ENCODE data around the gene TMEM143.
A peak's percentile ranks its signal among the peaks of the same experiment; 100 is the strongest.
"Not testable (repeated sequence)": the region's sequence is repeated elsewhere in the genome, so short reads cannot be mapped to it uniquely, and the experiment has no call there.

The TMEM143 gene

DNA sequence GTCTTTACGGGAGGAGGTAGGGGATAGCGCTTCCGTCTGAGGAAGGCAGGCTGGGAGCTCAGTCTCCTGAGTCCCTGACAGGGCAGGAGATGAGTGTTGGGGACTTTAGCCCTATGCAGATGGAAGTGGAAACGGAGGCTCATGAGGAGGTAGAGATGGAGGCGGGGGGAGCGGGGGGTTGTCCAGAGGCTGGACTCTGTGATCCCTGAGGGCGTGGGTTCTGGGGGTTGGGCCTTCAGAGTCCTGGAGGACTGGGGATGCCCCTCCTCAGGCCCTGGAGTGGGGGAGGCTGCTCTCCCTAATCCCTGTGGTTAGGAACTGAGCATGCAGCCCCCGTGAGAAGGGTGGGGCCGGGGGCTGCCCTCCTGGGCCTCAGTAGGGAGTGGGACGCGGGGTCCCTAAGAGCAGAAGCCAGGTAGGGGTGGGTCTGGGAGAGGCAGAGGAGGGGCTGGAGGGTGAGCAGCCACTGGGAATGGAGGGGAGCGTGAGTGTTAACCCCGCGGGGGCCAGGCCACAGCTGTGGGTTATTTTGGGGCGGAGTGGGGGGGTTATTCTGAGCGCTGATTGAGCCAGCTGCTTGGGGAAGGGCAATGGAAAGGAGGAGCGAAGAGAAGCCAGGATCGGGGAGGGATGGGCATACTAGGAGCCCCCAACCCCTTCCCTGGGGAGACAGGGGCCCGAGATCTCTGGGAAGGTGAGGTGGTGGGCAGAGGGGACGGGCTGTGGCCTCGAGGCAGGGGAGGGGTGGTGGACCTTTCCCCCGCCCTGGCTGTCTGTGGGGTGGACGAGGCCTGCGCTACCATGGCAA, 32.5 kb upstream of the TMEM143 start:
- no peaks in the 10 kb centered on the region for H3K9me3 ChIP-seq (replicated peaks; ENCODE audit: low read length)
- peaks cover 11% of the 10 kb centered on the region for H3K4me1 ChIP-seq (ENCODE audit: control insufficient read depth, insufficient read depth, low read length)
- no peaks in the 10 kb centered on the region for H3K36me3 ChIP-seq (ENCODE audit: insufficient read depth, low read length)
- H3K4me3 ChIP-seq (ENCODE audit: low read length): no peak overlapping the region
- H3K9ac ChIP-seq (ENCODE audit: low read depth, low read length): no peak overlapping the region
- H3K27me3 ChIP-seq (ENCODE audit: control insufficient read depth, insufficient read depth, low read length): peaks cover 49% of the 10 kb centered on the region
- no peak overlapping the region for H3K4me2 ChIP-seq (ENCODE audit: low read length)

DNA sequence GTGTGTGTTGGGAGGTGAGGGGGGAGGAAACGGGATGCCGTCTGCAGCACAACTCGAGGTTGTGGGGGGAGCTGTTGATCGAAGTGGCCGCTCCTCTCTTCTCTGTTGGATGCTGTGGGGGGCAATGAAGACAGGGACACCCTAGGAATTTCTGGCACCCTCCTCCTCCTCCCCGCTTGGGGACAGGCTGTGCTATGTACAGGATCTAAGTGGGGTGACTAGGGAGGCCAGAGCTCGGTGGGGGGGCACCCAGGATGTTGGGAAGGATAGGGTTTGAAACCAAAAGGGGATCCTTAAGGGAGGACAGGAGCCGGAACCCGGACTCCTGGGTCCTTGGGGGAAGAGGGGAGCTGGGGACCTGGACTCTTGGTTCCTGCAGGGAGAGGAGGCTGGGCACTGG, 31.8 kb upstream of the TMEM143 start:
- Histone ChIP-seq H3K4me1 (ENCODE audit: control insufficient read depth, insufficient read depth, low read length) (peaks cover 11% of the 10 kb centered on the region), H3K9me3 (replicated peaks; ENCODE audit: low read length) (no peaks in the 10 kb centered on the region)

DNA sequence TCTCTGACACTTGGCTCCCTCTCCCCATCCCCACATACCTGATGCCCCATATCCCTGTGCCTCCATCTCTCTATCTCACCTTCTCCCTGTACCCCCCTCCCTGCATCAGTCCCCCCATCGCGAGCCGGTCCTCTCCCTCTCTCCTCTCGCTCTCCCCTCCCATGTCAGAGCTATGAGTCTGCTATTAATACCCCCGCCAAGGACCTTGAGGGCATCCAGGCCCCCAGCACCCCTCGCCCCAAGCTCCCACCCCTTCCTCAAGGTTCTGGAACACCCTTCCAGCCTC, 31.4 kb upstream of the TMEM143 start:
- no peaks in the 10 kb centered on the region for H3K36me3 ChIP-seq (ENCODE audit: insufficient read depth, low read length)
- peaks cover 11% of the 10 kb centered on the region for H3K4me1 ChIP-seq (ENCODE audit: control insufficient read depth, insufficient read depth, low read length)
- H3K9ac ChIP-seq (ENCODE audit: low read depth, low read length): no peak overlapping the region
- H3K4me2 ChIP-seq (ENCODE audit: low read length): no peak overlapping the region
- H3K4me3 ChIP-seq (ENCODE audit: low read length): no peak overlapping the region
- H3K27me3 ChIP-seq (ENCODE audit: control insufficient read depth, insufficient read depth, low read length): peaks cover 49% of the 10 kb centered on the region
- H3K9me3 ChIP-seq (replicated peaks; ENCODE audit: low read length): no peaks in the 10 kb centered on the region

More for the DNA sequence above, 31.8 kb upstream of the TMEM143 start:
- Histone ChIP-seq H3K4me3 (ENCODE audit: low read length) (no peak overlapping the region), H3K4me2 (ENCODE audit: low read length) (no peak overlapping the region), H3K9ac (ENCODE audit: low read depth, low read length) (no peak overlapping the region), H3K36me3 (ENCODE audit: insufficient read depth, low read length) (no peaks in the 10 kb centered on the region), H3K27me3 (ENCODE audit: control insufficient read depth, insufficient read depth, low read length) (peaks cover 49% of the 10 kb centered on the region)

DNA sequence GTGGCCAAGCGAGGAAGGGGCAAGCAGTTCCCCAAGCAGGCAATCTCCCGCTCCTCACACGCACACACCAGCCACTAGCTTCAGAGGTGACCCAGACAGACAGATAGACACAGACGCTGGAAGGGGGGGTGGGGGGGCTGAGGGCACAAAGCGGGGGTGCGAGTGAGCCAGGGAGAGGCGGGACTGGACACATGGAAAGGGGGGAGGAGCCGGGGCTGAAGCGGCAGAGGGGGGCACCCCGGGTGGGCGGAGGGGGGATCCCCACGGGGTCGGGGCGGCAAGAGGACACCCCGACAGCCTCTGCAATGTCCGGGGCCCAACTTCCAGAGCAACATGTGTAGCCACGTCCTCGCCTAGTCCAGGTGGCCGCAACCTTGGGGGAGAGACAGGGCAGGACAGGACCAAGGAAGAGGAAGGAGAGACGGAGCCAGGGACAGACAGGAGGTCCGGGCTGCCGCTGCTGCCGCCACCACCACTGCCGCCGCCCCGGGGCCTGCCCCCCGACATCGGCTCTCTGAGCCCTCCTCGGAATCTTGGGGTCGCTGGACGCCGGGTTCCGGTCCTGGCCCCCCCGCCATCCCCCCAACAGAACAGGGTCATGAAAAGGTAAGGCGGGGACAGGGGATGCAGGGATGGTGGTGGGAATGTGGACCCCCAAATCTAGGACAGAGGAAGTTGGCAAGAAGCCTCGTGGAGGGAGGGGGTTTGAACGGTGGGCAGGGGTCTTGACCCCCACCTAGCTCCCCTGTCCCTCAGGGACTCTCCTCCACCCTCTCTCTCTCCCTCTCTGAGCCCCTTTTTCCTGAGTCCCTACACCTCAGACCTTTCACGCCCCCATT, 30.8 kb upstream of the TMEM143 start:
- H3K27me3 ChIP-seq (ENCODE audit: control insufficient read depth, insufficient read depth, low read length): peaks cover 49% of the 10 kb centered on the region
- peak overlapping the region; percentile 67 for H3K4me2 ChIP-seq (ENCODE audit: low read length)
- H3K4me3 ChIP-seq (ENCODE audit: low read length): no peak overlapping the region
- H3K9me3 ChIP-seq (replicated peaks; ENCODE audit: low read length): no peaks in the 10 kb centered on the region
- no peak overlapping the region for H3K9ac ChIP-seq (ENCODE audit: low read depth, low read length)
- H3K36me3 ChIP-seq (ENCODE audit: insufficient read depth, low read length): no peaks in the 10 kb centered on the region
- peaks cover 12% of the 10 kb centered on the region for H3K4me1 ChIP-seq (ENCODE audit: control insufficient read depth, insufficient read depth, low read length)

DNA sequence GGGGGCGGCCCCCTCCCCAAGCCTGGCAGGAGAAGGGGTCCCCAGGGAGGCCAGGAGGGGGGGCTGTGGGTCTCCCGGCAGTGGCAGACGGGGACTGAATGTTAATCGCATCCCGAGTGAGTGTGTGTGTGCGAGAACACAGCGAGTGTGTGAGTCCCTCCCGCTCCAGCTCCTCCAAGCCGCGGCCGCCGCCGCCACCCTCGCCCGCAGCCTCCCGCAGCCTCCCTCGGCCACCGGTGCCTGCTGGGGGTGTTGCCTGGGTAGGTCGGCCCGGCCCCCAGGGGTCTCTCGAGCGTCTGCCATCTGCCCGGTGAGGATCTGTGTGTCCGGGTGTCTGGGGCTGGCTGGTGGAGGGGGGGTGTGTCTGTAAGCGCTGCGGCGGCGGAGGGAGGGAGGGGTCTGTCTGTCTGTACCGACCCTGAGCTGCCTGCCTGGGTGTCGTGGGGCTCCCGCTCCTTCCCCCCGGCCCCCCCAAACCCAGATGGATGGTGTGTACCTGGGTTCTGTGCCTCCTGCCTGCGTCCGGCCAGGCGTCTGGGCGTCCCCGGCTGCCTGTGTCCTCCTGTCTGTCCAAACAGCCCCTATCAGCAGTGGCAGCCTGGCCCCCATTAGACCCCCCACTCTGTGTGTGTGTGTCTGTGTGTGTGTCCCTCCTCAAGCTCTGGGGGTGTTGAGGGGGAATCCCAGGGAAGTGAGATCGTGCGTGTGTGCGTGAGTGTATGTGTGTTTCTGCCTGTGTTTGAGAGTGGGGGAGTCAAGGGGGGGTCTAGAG, 30.0 kb upstream of the TMEM143 start, which contains the start of gene GRIN2D:
Gene GRIN2D (plus strand): TSS at position 110 of the 772 bp plus-strand sequence. CDS start 4,725 bp downstream, outside the sequence.
- peaks cover 49% of the 10 kb centered on the region for H3K27me3 ChIP-seq (ENCODE audit: control insufficient read depth, insufficient read depth, low read length)
- no peak within 1 kb of the TSS for H3K4me3 ChIP-seq (ENCODE audit: low read length)
- H3K36me3 ChIP-seq (ENCODE audit: insufficient read depth, low read length): peaks cover 8% of the 10 kb centered on the region
- no peaks in the 10 kb centered on the region for H3K9me3 ChIP-seq (replicated peaks; ENCODE audit: low read length)
- peak within 1 kb of the TSS; percentile 67 for H3K4me2 ChIP-seq (ENCODE audit: low read length)
- no peak within 1 kb of the TSS for H3K9ac ChIP-seq (ENCODE audit: low read depth, low read length)
- peaks cover 15% of the 10 kb centered on the region for H3K4me1 ChIP-seq (ENCODE audit: control insufficient read depth, insufficient read depth, low read length)

DNA sequence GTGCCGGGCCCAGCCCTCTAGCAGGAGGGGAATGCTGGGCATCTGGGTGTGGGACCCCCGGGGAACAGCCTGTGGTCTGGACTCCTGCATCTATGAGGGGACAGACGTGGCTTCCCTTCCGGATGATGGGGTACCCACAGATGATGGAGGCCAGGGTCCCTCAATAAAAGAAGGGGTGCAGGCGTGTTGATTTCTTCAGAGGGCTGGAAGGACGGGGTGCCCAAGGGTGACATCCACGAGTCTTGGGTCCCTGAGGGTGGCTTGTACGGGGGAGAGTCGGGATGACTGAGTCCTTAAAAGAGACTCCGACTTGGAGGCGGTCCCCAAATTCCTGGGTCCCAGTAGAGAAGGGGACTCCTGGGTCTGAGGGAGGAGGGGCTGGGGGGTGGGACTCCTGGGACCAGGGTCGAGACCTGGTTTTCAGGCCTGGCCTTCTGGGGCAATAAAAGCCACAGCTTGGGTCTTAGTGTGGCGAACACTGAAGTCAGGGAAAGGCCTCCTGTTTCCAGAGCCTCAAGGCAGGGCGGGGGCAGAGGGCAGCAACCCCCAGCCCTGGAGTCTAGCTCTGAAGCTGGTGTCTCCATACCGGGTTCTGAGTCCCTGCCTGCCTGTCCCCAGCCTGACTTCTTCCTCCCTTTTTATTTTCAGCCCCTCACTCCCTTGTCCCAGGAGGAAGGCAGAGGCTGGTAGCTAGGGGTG, 29.3 kb upstream of the TMEM143 start:
- Histone ChIP-seq H3K9me3 (replicated peaks; ENCODE audit: low read length) (no peaks in the 10 kb centered on the region), H3K4me3 (ENCODE audit: low read length) (no peak overlapping the region), H3K4me1 (ENCODE audit: control insufficient read depth, insufficient read depth, low read length) (peaks cover 13% of the 10 kb centered on the region), H3K9ac (ENCODE audit: low read depth, low read length) (no peak overlapping the region), H3K4me2 (ENCODE audit: low read length) (no peak overlapping the region), H3K27me3 (ENCODE audit: control insufficient read depth, insufficient read depth, low read length) (peaks cover 48% of the 10 kb centered on the region), H3K36me3 (ENCODE audit: insufficient read depth, low read length) (peaks cover 10% of the 10 kb centered on the region)

DNA sequence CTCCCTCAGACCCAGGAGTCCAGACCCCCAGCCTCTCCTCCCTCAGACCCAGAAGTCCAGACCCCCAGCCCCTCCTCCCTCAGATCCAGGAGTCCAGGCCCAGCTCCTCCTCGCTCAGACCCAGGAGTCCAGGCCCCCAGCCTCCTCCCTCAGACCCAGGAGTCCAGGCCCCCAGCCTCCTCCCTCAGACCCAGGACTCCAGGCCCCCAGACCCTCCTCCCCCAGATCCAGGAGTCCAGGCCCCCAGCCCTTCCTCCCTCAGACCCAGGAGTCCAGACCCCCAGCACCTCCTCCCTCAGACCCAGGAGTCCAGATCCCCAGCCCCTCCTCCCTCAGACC, 28.2 kb upstream of the TMEM143 start:
- not testable (repeated sequence) for H3K9me3 ChIP-seq (replicated peaks; ENCODE audit: low read length); H3K4me2 ChIP-seq (ENCODE audit: low read length); H3K4me3 ChIP-seq (ENCODE audit: low read length); H3K9ac ChIP-seq (ENCODE audit: low read depth, low read length)
- H3K27me3 ChIP-seq (ENCODE audit: control insufficient read depth, insufficient read depth, low read length): peaks cover 38% of the 10 kb centered on the region
- peaks cover 13% of the 10 kb centered on the region for H3K4me1 ChIP-seq (ENCODE audit: control insufficient read depth, insufficient read depth, low read length)
- peaks cover 20% of the 10 kb centered on the region for H3K36me3 ChIP-seq (ENCODE audit: insufficient read depth, low read length)

DNA sequence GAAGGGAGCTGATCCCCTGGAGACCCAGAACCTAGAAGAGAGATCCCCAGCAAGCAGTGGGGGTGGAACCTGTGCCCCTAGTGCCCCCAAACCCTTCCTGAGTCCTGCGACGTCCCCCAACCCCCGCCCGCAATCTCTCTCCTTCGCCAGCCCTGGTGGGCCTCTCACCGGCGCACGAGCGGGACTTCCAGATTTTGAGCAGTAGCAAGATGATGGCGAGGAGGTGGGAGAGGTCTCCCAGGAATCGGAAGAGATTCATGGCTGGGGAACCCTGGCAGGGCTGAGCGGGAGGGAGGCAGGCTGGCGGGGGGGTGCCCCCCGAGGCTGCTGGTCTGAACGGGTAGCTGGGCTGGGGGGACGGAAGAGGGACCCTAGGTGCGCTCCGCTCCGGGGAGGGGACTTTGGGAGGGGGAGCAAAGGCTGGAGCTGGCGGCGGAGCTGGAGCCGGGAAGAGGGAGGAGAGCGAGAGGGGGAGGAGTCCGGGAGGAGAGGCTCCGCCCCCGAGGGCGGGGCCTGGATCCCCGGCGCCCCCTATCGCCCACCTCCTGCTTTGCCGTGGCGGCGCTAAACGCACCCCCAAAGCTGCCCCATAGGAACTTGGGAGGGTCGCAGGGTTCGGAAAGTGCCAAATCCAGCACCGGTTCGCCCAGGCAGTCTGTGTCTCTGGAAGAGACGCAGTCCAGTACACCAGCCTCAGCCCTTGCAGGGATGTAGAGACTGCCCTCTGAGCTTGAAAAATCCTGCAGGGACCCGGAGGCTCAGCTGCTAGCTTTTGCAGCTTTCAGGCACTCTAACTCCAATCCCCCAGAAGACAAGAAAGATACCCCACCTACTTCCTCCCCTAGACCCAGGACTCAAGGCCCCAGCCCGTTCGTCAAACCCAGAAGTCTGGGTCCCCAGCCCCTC, 27.6 kb upstream of the TMEM143 start, which contains the start of gene KDELR1:
Gene KDELR1 (minus strand): TSS at position 452 of the 906 bp plus-strand sequence. CDS start 193 bp downstream, at position 259.
- H3K36me3 ChIP-seq (ENCODE audit: insufficient read depth, low read length): peaks cover 22% of the 10 kb centered on the region
- peaks cover 31% of the 10 kb centered on the region for H3K27me3 ChIP-seq (ENCODE audit: control insufficient read depth, insufficient read depth, low read length)
- H3K9me3 ChIP-seq (replicated peaks; ENCODE audit: low read length): no peaks in the 10 kb centered on the region
- peak within 1 kb of the TSS; percentile 99 for H3K9ac ChIP-seq (ENCODE audit: low read depth, low read length)
- peak within 1 kb of the TSS; percentile 89 for H3K4me2 ChIP-seq (ENCODE audit: low read length)
- peaks cover 13% of the 10 kb centered on the region for H3K4me1 ChIP-seq (ENCODE audit: control insufficient read depth, insufficient read depth, low read length)
- H3K4me3 ChIP-seq (ENCODE audit: low read length): peak within 1 kb of the TSS; percentile 94

DNA sequence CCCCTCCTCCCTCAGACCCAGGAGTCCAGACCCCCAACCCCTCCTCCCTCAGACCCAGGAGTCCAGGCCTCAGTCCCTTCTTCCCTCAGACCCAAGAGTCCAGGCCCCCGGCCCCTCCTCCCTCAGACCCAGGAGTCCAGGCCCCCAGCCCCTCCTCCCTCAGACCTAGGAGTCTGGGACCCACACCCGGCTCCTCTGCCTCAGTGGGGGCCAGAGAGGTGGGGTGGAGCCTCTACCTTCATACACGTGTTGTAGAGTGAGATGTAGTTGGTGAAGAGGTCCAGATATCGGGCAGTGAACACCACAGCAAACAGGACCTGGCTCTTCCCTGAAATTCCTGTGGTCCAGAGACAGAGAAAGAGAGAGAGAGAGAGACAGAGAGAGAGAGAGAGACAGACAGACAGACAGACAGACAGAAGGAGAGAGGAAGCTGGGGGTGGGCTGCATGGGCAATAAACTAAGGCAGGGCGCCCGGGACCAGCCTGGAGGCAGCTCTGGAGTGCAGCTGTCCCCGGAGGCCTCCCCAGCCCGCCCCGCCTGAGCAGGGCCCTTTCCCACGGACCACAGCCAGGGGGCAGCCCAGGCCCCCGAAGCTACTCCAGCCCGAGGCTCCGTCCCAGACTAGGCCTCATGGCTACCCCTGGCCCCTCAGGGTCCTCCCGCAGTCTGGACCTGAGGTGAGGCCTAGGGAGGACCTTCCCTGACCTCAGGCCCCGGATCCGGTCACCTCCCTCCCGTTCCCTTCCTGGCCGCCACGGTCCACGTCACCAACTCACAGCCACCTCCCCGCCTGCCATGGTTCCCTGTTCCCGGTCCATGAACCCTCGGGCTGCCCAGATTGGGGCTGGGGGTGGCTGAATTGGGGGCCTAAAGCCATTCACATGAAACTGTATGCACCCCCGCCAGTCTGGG, 26.7 kb upstream of the TMEM143 start:
- Histone ChIP-seq H3K4me3 (ENCODE audit: low read length) (peak overlapping the region; percentile 94), H3K9ac (ENCODE audit: low read depth, low read length) (peak overlapping the region; percentile 99), H3K9me3 (replicated peaks; ENCODE audit: low read length) (no peaks in the 10 kb centered on the region), H3K36me3 (ENCODE audit: insufficient read depth, low read length) (peaks cover 30% of the 10 kb centered on the region), H3K4me2 (ENCODE audit: low read length) (peak overlapping the region; percentile 89), H3K27me3 (ENCODE audit: control insufficient read depth, insufficient read depth, low read length) (peaks cover 22% of the 10 kb centered on the region), H3K4me1 (ENCODE audit: control insufficient read depth, insufficient read depth, low read length) (peaks cover 13% of the 10 kb centered on the region)
